GM06990 (cell line): ENCODE data around the gene SPRED1.
A peak's percentile ranks its signal among the peaks of the same experiment; 100 is the strongest.

Experiments
- DNase-seq: peaks from one replicate; pipeline ENCODE4 v3.0.0-alpha.2; 2011; ENCODE audit not compliant: insufficient read length; ENCODE audit errors: extremely low read depth
- H3K27me3 ChIP-seq: replicated peaks from 2 replicates; pipeline ENCODE4 v1.6.0; 2011; ENCODE audit warnings: low read length; ENCODE audit not compliant: control insufficient read depth, insufficient read depth
- H3K36me3 ChIP-seq: 2 replicates; pipeline ENCODE4 v1.5.1; 2011; ENCODE audit warnings: low read length; ENCODE audit not compliant: control insufficient read depth, insufficient read depth
- H3K4me3 ChIP-seq: replicated peaks from 2 replicates; pipeline ENCODE4 v1.5.1; 2011; ENCODE audit warnings: low read depth, mild to moderate bottlenecking, control low read depth, low read length
- TF ChIP-seq, protein P1 (sequence below): IDR thresholded peaks from 2 replicates; pipeline ENCODE4 v1.5.1; 2011; ENCODE audit warnings: low read length, control low read depth, mild to moderate bottlenecking, inconsistent platforms; ENCODE audit not compliant: insufficient read depth, poor library complexity, severe bottlenecking

The SPRED1 gene

DNA sequence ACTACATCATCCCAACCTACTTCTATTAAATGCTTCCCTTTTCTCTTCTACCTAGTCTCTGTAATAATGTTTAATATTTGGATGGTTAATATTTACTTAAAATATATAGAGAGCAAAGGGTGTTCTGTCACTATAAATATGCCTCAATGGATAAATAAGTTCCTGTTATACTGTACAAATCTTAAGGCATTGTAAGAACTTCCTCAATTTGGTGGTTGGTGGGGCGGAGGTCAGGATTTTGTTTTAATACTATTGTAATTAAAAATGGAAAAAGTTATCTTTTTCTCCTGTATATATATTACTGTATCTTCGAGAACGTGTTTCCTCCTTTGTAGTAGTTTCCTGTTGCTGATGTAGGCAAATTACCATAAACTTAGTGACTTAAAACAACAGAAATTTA lies 41.5 kb downstream of the SPRED1 start:
- TF ChIP-seq, protein P1, sequence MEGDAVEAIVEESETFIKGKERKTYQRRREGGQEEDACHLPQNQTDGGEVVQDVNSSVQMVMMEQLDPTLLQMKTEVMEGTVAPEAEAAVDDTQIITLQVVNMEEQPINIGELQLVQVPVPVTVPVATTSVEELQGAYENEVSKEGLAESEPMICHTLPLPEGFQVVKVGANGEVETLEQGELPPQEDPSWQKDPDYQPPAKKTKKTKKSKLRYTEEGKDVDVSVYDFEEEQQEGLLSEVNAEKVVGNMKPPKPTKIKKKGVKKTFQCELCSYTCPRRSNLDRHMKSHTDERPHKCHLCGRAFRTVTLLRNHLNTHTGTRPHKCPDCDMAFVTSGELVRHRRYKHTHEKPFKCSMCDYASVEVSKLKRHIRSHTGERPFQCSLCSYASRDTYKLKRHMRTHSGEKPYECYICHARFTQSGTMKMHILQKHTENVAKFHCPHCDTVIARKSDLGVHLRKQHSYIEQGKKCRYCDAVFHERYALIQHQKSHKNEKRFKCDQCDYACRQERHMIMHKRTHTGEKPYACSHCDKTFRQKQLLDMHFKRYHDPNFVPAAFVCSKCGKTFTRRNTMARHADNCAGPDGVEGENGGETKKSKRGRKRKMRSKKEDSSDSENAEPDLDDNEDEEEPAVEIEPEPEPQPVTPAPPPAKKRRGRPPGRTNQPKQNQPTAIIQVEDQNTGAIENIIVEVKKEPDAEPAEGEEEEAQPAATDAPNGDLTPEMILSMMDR: no peak
- no peaks in the 10 kb centered on the region for H3K27me3 ChIP-seq
- DNase-seq: no peak
- no peaks in the 10 kb centered on the region for H3K36me3 ChIP-seq
- H3K4me3 ChIP-seq: no peak overlapping the region

DNA sequence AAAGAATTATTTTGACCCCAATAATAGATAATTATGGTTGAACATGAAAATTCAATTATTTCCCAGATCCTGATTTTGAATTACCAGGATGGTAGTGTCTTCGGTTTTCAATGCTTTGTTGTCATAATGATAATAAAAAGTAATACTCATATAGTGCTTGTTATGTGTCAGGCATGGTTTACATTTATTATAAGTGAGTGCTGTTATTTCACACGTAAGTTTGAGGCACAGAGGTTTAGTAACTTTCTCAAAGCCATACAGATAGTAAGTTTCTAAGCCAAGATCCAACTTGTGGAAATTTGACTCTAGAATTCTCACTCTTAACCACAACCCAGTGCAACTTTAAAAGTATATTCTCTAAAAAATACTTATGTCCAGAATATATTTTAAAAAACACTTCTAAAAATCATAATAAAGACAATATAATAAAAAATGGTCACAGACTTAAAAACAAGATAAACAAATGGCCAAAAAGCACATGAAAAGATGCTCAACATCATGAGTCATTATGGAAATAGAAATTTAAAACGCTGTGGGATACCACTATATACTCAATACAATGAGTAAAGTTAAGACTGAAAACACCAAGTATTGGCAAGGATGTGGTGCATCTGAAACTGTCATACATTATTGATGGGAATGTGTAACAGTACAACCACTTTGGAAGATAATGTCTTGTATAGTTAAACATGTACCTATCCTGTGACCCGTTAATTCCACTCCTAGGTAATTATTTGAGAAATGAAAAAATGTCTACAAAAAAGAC lies 45.2 kb downstream of the SPRED1 start:
- no peaks in the 10 kb centered on the region for H3K27me3 ChIP-seq
- TF ChIP-seq, protein P1: no peak
- H3K4me3 ChIP-seq: no peak overlapping the region
- H3K36me3 ChIP-seq: no peaks in the 10 kb centered on the region
- DNase-seq: no peak

DNA sequence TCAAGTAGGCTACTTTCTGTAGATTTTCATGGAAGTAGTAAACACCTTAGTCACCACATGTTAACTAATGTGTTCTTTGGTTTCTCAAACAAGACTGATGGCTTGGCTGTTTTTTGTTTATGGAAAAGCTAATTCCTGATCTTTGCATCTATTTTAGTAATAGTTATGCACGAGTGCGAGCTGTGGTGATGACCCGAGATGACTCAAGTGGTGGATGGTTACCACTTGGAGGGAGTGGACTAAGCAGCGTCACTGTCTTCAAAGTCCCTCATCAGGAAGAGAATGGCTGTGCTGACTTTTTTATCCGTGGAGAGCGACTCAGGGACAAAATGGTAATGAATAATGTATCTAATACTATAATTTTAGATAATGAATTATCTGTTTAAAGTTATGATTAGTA lies 46.6 kb downstream of the SPRED1 start:
- TF ChIP-seq, protein P1: no peak
- Histone ChIP-seq H3K36me3 (no peaks in the 10 kb centered on the region), H3K4me3 (no peak overlapping the region), H3K27me3 (no peaks in the 10 kb centered on the region)
- no peak for DNase-seq

DNA sequence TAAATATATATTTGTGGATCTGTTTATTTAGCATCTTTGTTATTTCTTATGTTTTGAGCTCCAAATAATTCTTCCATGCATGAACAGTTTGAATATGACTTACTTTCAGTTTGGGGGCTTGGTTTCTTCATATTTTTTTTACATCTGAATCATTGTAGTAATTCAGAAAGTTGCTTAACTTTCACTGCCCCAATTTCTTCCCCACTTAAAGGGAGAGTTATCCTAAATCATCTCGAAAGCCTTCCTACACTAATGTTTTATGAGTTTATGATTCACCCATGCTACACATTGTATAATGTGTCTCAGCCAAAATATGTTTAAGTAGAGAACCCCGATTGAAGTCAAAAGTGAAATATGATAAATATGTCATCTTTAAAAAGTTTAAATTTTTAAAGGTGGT lies 47.8 kb downstream of the SPRED1 start:
- peak; percentile 22 for DNase-seq
- TF ChIP-seq, protein P1: no peak
- no peaks in the 10 kb centered on the region for H3K36me3 ChIP-seq
- no peaks in the 10 kb centered on the region for H3K27me3 ChIP-seq
- no peak overlapping the region for H3K4me3 ChIP-seq

DNA sequence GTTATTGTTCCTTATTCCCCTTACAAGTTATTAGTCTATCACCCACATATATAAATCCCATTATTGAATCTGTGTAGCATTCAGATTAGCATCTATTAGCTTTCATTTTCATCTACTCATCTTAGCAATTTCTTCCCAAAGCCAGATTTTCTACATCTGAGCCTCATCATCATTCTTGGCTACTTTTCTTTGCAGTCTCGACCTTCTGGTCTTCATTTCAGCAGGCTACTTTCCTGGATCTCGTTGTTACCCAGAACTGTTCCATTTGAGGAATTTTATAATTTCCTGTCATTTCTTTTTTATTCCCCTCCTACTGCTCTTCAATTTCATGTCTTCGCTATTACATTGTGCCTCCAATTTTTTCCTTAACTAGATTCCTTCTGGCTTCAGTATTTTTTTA lies 51.8 kb downstream of the SPRED1 start:
- no peak for DNase-seq
- TF ChIP-seq, protein P1: no peak
- Histone ChIP-seq H3K27me3 (no peaks in the 10 kb centered on the region), H3K36me3 (no peaks in the 10 kb centered on the region), H3K4me3 (no peak overlapping the region)
